Measurements from ENCODE around the gene PDZD2.
"Not testable (repeated sequence)": the region's sequence is repeated elsewhere in the genome, so short reads cannot be mapped to it uniquely, and the experiment has no call there.

The PDZD2 gene

DNA sequence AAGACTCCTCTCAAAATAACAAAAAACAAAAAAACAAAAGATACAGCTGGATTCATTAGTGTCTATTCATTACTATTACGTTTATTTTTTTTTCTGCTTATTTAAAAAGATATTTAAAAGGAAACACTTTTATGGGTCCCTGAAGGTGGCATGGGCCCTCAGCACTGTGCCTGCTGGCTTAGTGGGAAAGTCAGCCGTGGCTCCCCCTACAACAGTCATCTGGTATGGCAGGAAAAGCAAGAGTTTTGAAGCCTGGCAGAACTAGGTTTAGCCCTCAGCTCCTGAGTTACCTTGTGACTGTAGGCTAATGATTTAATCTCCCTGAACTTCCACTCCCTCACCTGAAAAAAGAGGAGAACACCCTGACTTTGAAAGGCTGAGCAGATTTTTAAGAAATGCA is 399.6 kb downstream of the PDZD2 start:
- Histone ChIP-seq H3K27me3 (ENCODE audit: insufficient read depth, insufficient read length) (no peaks in the 10 kb centered on the region), H3K36me3 (ENCODE audit: insufficient read depth, insufficient read length, low read length) (no peaks in the 10 kb centered on the region), H3K4me1 (ENCODE audit: insufficient read depth, insufficient read length) (no peaks in the 10 kb centered on the region), H3K9me3 (ENCODE audit: insufficient read depth, low read length) (peaks cover 23% of the 10 kb centered on the region; the same call in 1 of the 2 replicates), H3K9ac (ENCODE audit: insufficient read length, low read depth) (no peak overlapping the region), H3K4me3 (ENCODE audit: insufficient read length, low read depth) (no peak overlapping the region)
- no peak for TF ChIP-seq SUZ12 (IDR thresholded peaks at IDR 0.05; ENCODE audit: extremely low read depth, insufficient read depth, insufficient read length)
- no peak for TF ChIP-seq ZNF274 (IDR thresholded peaks at IDR 0.05; ENCODE audit: low read depth, low read length)
- no peak for TF ChIP-seq YY1 (IDR thresholded peaks at IDR 0.05; ENCODE audit: insufficient read depth, insufficient read length)
- DNase-seq (ENCODE audit: low read depth, low spot score) = no peak

DNA sequence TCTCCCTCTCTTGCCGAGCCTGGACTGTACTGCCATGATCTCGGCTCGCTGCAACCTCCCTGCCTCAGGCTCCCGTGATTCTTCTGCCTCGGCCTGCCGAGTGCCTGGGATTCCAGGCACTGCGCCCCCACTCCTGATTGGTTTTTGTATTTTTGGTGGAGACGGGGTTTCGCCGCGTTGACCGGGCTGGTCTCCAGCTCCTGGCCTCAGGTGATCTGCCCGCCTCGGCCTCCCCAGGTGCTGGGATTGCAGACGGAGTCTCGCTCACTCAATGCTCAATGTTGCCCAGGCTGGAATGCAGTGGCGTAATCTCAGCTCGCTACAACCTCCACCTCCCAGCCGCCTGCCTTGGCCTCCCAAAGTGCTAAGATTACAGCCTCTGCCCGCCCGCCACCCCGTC is 400.2 kb downstream of the PDZD2 start:
- H3K36me3 ChIP-seq (ENCODE audit: insufficient read depth, insufficient read length, low read length); H3K27me3 ChIP-seq (ENCODE audit: insufficient read depth, insufficient read length); H3K4me3 ChIP-seq (ENCODE audit: insufficient read length, low read depth); DNase-seq (ENCODE audit: low read depth, low spot score); H3K9ac ChIP-seq (ENCODE audit: insufficient read length, low read depth); H3K4me1 ChIP-seq (ENCODE audit: insufficient read depth, insufficient read length): not testable (repeated sequence)
- H3K9me3 ChIP-seq (ENCODE audit: insufficient read depth, low read length) = peaks cover 23% of the 10 kb centered on the region; the same call in 1 of the 2 replicates

- not testable (repeated sequence) for DNase-seq (ENCODE audit: low read depth, low spot score); H3K4me1 ChIP-seq (ENCODE audit: insufficient read depth, insufficient read length); H3K4me3 ChIP-seq (ENCODE audit: insufficient read length, low read depth); H3K27me3 ChIP-seq (ENCODE audit: insufficient read depth, insufficient read length); H3K9ac ChIP-seq (ENCODE audit: insufficient read length, low read depth); H3K36me3 ChIP-seq (ENCODE audit: insufficient read depth, insufficient read length, low read length)
- peaks cover 23% of the 10 kb centered on the region; the same call in 1 of the 2 replicates for H3K9me3 ChIP-seq (ENCODE audit: insufficient read depth, low read length)
Observed at GRCh38 chr5:32039601-32040000, 400.7 kb downstream of the PDZD2 start.

DNA sequence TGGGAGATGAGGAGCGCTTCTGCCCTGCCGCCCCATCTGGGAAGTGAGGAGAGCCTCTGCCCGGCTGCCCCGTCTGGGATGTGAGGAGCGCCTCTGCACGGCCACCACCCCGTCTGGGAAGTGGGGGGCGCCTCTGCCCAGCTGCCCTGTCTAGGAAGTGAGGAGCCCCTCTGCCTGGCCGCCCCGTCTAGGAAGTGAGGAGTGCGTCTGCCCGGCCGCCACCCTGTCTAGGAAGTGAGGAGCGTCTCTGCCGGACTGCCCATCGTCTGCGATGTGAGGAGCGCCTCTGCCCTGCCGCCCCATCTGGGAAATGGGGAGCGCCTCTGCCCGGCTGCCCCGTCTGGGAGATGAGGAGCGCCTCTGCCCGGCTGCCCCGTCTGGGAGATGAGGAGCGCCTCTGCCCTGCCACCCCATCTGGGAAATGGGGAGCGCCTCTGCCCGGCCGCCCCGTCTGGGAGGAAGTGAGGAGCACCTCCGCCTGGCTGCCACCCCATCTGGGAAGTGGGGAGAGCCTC is 401.3 kb downstream of the PDZD2 start:
- H3K9me3 ChIP-seq (ENCODE audit: insufficient read depth, low read length) = peaks cover 23% of the 10 kb centered on the region; the same call in 1 of the 2 replicates
- not testable (repeated sequence) for H3K36me3 ChIP-seq (ENCODE audit: insufficient read depth, insufficient read length, low read length); H3K4me1 ChIP-seq (ENCODE audit: insufficient read depth, insufficient read length)

GRCh38 chr5:32042551-32042961 is 403.6 kb downstream of the PDZD2 start:
- Histone ChIP-seq H3K27me3 (ENCODE audit: insufficient read depth, insufficient read length) (no peaks in the 10 kb centered on the region), H3K9ac (ENCODE audit: insufficient read length, low read depth) (no peak overlapping the region), H3K4me3 (ENCODE audit: insufficient read length, low read depth) (no peak overlapping the region), H3K36me3 (ENCODE audit: insufficient read depth, insufficient read length, low read length) (no peaks in the 10 kb centered on the region), H3K9me3 (ENCODE audit: insufficient read depth, low read length) (peaks cover 23% of the 10 kb centered on the region; the same call in 1 of the 2 replicates), H3K4me1 (ENCODE audit: insufficient read depth, insufficient read length) (no peaks in the 10 kb centered on the region)
- no peak for TF ChIP-seq SUZ12 (IDR thresholded peaks at IDR 0.05; ENCODE audit: extremely low read depth, insufficient read depth, insufficient read length)
- no peak for TF ChIP-seq YY1 (IDR thresholded peaks at IDR 0.05; ENCODE audit: insufficient read depth, insufficient read length)
- no peak for TF ChIP-seq ZNF274 (IDR thresholded peaks at IDR 0.05; ENCODE audit: low read depth, low read length)
- no peak for DNase-seq (ENCODE audit: low read depth, low spot score)

More for the DNA sequence above, 401.3 kb downstream of the PDZD2 start:
- not testable (repeated sequence) for H3K27me3 ChIP-seq (ENCODE audit: insufficient read depth, insufficient read length); H3K4me3 ChIP-seq (ENCODE audit: insufficient read length, low read depth); DNase-seq (ENCODE audit: low read depth, low spot score); H3K9ac ChIP-seq (ENCODE audit: insufficient read length, low read depth)

GRCh38 chr5:32043105-32043504 is 404.2 kb downstream of the PDZD2 start:
- Histone ChIP-seq H3K4me3 (ENCODE audit: insufficient read length, low read depth) (no peak overlapping the region), H3K9me3 (ENCODE audit: insufficient read depth, low read length) (peaks cover 23% of the 10 kb centered on the region; the same call in 1 of the 2 replicates)
- DNase-seq (ENCODE audit: low read depth, low spot score) = no peak

DNA sequence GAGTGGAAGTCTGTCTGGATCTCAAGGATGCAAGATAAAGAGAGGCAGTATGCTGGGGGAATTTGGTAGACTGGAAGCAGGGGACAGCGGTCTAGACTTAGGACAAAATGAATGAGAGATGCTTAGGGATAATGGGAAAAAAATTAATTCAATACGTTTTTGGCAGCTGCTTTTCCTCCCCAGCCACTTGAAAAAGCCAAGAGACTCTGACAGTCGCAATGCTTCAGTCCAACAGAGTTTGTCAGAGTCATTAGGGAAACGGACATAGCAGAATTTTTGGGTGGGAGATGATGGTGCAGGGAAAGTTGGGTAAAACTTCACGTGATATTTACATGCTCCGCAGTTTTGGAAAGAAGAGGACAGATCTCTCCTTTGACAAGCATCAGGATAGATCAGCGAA is 405.5 kb downstream of the PDZD2 start:
- no peaks in the 10 kb centered on the region for H3K4me1 ChIP-seq (ENCODE audit: insufficient read depth, insufficient read length)
- H3K27me3 ChIP-seq (ENCODE audit: insufficient read depth, insufficient read length) = no peaks in the 10 kb centered on the region
- DNase-seq (ENCODE audit: low read depth, low spot score) = no peak
- TF ChIP-seq YY1 (IDR thresholded peaks at IDR 0.05; ENCODE audit: insufficient read depth, insufficient read length) (no peak), ZNF274 (IDR thresholded peaks at IDR 0.05; ENCODE audit: low read depth, low read length) (no peak), SUZ12 (IDR thresholded peaks at IDR 0.05; ENCODE audit: extremely low read depth, insufficient read depth, insufficient read length) (no peak)
- peaks cover 11% of the 10 kb centered on the region; the same call in 1 of the 2 replicates for H3K9me3 ChIP-seq (ENCODE audit: insufficient read depth, low read length)
- no peak overlapping the region for H3K9ac ChIP-seq (ENCODE audit: insufficient read length, low read depth)
- no peaks in the 10 kb centered on the region for H3K36me3 ChIP-seq (ENCODE audit: insufficient read depth, insufficient read length, low read length)
- no peak overlapping the region for H3K4me3 ChIP-seq (ENCODE audit: insufficient read length, low read depth)

More at GRCh38 chr5:32043105-32043504, 404.2 kb downstream of the PDZD2 start:
- Histone ChIP-seq H3K36me3 (ENCODE audit: insufficient read depth, insufficient read length, low read length) (no peaks in the 10 kb centered on the region), H3K27me3 (ENCODE audit: insufficient read depth, insufficient read length) (no peaks in the 10 kb centered on the region), H3K4me1 (ENCODE audit: insufficient read depth, insufficient read length) (no peaks in the 10 kb centered on the region), H3K9ac (ENCODE audit: insufficient read length, low read depth) (no peak overlapping the region)
- TF ChIP-seq SUZ12 (IDR thresholded peaks at IDR 0.05; ENCODE audit: extremely low read depth, insufficient read depth, insufficient read length) = no peak
- no peak for TF ChIP-seq YY1 (IDR thresholded peaks at IDR 0.05; ENCODE audit: insufficient read depth, insufficient read length)
- no peak for TF ChIP-seq ZNF274 (IDR thresholded peaks at IDR 0.05; ENCODE audit: low read depth, low read length)

- no peak for DNase-seq (ENCODE audit: low read depth, low spot score)
Observed at GRCh38 chr5:32044939-32045338, 406.0 kb downstream of the PDZD2 start.

More at GRCh38 chr5:32044939-32045338, 406.0 kb downstream of the PDZD2 start:
- Histone ChIP-seq H3K27me3 (ENCODE audit: insufficient read depth, insufficient read length) (no peaks in the 10 kb centered on the region), H3K4me1 (ENCODE audit: insufficient read depth, insufficient read length) (no peaks in the 10 kb centered on the region), H3K4me3 (ENCODE audit: insufficient read length, low read depth) (no peak overlapping the region), H3K9me3 (ENCODE audit: insufficient read depth, low read length) (peaks cover 8% of the 10 kb centered on the region; the same call in 1 of the 2 replicates), H3K36me3 (ENCODE audit: insufficient read depth, insufficient read length, low read length) (no peaks in the 10 kb centered on the region), H3K9ac (ENCODE audit: insufficient read length, low read depth) (no peak overlapping the region)
- TF ChIP-seq YY1 (IDR thresholded peaks at IDR 0.05; ENCODE audit: insufficient read depth, insufficient read length) = no peak

Measured in NT2/D1 (cell line).